ENCODE measurements around the gene GZF1.

- TF ChIP-seq CTCF (IDR thresholded peaks at IDR 0.05) (no peak), EP300 (IDR thresholded peaks at IDR 0.05) (no peak)
Measured at GRCh38 chr20:23344336-23344735, 17.6 kb upstream of the GZF1 start.
